CD8-positive, alpha-beta memory T cell (primary cell): ENCODE data around the gene RAB24. TPM values are rescaled to one million over a fixed set of nuclear protein-coding genes. Genes with fewer than 3 reads are reported as not detected.

Experiments
- CTCF ChIA-PET: fragments of 350-600 bp; sonication (Branson Sonifier 250); formaldehyde crosslinking; loops from one replicate; lab custom pipeline; 2021; ENCODE audit warnings: antibody characterized with exemption; lab: Charles Lee
- POLR2A ChIA-PET: fragments of 350-600 bp; sonication (Branson Sonifier 250); formaldehyde crosslinking; loops from one replicate; lab custom pipeline; 2021; ENCODE audit warnings: antibody characterized with exemption; lab: Charles Lee
- DNase-seq, 5 donors: peaks; one replicate each; pipeline versions ENCODE4 v3.0.0 to v3.0.0-alpha.2; 2020 to 2022; ENCODE audit warnings: mixed read lengths in 1 of 5
- H3K27ac ChIP-seq: one replicate; pipeline ENCODE4 v1.7.0; 2013; ENCODE audit warnings: low read depth, mild to moderate bottlenecking, low read length, moderate library complexity
- H3K27me3 ChIP-seq: 2 replicates; pipeline ENCODE4 v1.7.0; 2013; ENCODE audit warnings: low read length, mild to moderate bottlenecking; ENCODE audit not compliant: insufficient read depth, poor library complexity, severe bottlenecking
- H3K36me3 ChIP-seq: 2 replicates; pipeline ENCODE4 v1.7.0; 2013; ENCODE audit warnings: mild to moderate bottlenecking, low read length, moderate library complexity; ENCODE audit not compliant: insufficient read depth
- H3K4me1 ChIP-seq: 2 replicates; pipeline ENCODE4 v1.7.0; 2013; ENCODE audit warnings: mild to moderate bottlenecking, low read length, moderate library complexity; ENCODE audit not compliant: insufficient read depth
- H3K4me3 ChIP-seq: 2 replicates; pipeline ENCODE4 v1.7.0; 2013; ENCODE audit warnings: mild to moderate bottlenecking, low read length
- H3K9me3 ChIP-seq: 2 replicates; pipeline ENCODE4 v1.7.0; 2013; ENCODE audit warnings: mild to moderate bottlenecking, low read length
- H3K27ac Mint-ChIP-seq, 8 donors: one replicate each; pipeline ENCODE4 v1.8.0; 2020 to 2021; ENCODE audit warnings: mixed read lengths in 8 of 8, mild to moderate bottlenecking in 6 of 8, inconsistent platforms in 3 of 8, moderate library complexity in 3 of 8
- H3K27me3 Mint-ChIP-seq, 2 donors: one replicate each; pipeline ENCODE4 v1.8.0; 2020 to 2021; ENCODE audit warnings: mixed read lengths in 2 of 2, mild to moderate bottlenecking in 1 of 2, moderate library complexity in 1 of 2
- H3K36me3 Mint-ChIP-seq, 3 donors: one replicate each; pipeline ENCODE4 v1.8.0; 2020 to 2021; ENCODE audit warnings: mixed read lengths in 3 of 3, inconsistent platforms in 1 of 3, mild to moderate bottlenecking in 1 of 3
- H3K4me1 Mint-ChIP-seq, 3 donors: one replicate each; pipeline ENCODE4 v1.8.0; 2020 to 2021; ENCODE audit warnings: mixed read lengths in 3 of 3, inconsistent platforms in 1 of 3, mild to moderate bottlenecking in 1 of 3
- H3K4me3 Mint-ChIP-seq, 7 donors: one replicate each; pipeline ENCODE4 v1.8.0; 2020 to 2021; ENCODE audit warnings: mixed read lengths in 7 of 7, mild to moderate bottlenecking in 6 of 7, moderate library complexity in 4 of 7, inconsistent platforms in 2 of 7
- H3K9me3 Mint-ChIP-seq, 5 donors: one replicate each; pipeline ENCODE4 v1.8.0; 2020 to 2022; ENCODE audit warnings: mixed read lengths in 5 of 5, mild to moderate bottlenecking in 3 of 5, moderate library complexity in 2 of 5, inconsistent platforms in 1 of 5
- polyA plus RNA-seq: library from polyadenylated mRNA; unstranded; fragments of 300-500 nt; fragmentation: Illumina TruSeq; gene quantifications from one replicate; pipeline ENCODE4 v1.2.3, GENCODE V29; 2021
- total RNA-seq, 2 experiments: library from RNA; stranded (reverse); gene quantifications; one replicate each; pipeline ENCODE4 v1.2.3, GENCODE V29; 2021

RAB24 gene
- 10 to 100 TPM; 26.1 to 28.3 TPM for total RNA-seq
- 22.9 TPM for polyA plus RNA-seq

DNA sequence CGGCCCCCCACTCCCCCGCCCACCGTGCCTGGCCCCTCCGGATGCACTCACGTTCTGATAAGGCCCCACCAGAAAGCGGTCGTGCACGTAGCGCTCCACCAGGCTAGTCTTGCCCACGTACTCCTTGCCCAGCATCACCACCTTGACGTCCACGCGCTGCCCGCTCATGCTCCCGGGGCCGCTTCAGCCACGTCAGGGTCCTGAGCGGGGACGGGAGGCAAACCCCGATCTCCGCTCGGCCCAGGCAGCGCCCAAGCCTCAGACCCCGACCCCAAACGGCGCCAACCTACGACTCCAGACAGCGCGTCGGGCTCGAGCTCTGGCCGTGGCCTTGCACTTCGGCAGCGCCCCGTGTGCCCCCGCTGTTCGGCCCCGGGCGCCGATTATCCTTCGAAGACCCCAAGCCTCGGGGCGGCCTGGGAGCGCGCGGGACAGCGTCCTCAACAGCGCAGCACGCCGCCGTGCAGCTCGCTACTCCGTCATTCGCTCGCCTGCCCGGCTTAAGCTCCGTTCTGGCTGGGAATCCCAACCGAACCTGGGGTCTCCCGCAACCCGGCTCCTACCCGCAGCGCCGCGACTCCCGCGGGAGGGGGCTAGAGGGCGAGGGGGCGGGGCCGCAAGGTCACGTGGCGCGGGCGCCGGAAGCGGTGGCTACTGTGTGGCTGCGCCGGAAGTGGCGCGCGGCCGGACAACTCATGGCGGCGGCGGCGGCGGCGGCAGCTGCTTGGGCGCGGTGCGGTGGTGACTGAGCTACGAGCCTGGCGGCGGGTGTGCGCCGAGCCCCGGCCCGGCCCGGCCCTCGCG lies at the start of gene RAB24, which contains the start of gene PRELID1:
TSS of gene RAB24 (minus strand) at position 599 of the 804 bp plus-strand sequence. CDS start at position 168, 431 bp downstream.
TSS of gene PRELID1 (plus strand) at position 679 of the 804 bp plus-strand sequence. CDS start 187 bp downstream, outside the sequence.
- Mint-ChIP-seq H3K27me3 (peaks cover 0 to 3% of the 10 kb centered on the region in 2 donors), H3K27ac (peak within 1 kb of the TSS; percentile 92 to 99 (median 96)), H3K9me3 (no peaks in the 10 kb centered on the region), H3K36me3 (peaks cover 6 to 41% (median 8%) of the 10 kb centered on the region in 3 donors), H3K4me3 (peak within 1 kb of the TSS; percentile 93 to 98 (median 96)), H3K4me1 (peaks cover 63 to 84% (median 73%) of the 10 kb centered on the region in 3 donors)
- Histone ChIP-seq H3K36me3 (peaks cover 22% of the 10 kb centered on the region), H3K9me3 (no peaks in the 10 kb centered on the region), H3K27me3 (no peaks in the 10 kb centered on the region), H3K27ac (peak within 1 kb of the TSS; percentile 91), H3K4me1 (peaks cover 62% of the 10 kb centered on the region), H3K4me3 (peak within 1 kb of the TSS; percentile 99)
- DNase-seq: peak; percentile 83 to 91 (median 86)
- CTCF ChIA-PET: interaction anchor here (0.8 to 2.0 kb wide), 8 partner anchors 7 to 191 kb away, joined by 3 to 8 read pairs (median 4); no protein-coding TSS in a partner anchor
- POLR2A ChIA-PET: interaction anchor here (0.6 to 1.5 kb wide), 5 partner anchors 10 to 167 kb away, joined by 3 to 6 read pairs (median 3); no protein-coding TSS in a partner anchor

DNA sequence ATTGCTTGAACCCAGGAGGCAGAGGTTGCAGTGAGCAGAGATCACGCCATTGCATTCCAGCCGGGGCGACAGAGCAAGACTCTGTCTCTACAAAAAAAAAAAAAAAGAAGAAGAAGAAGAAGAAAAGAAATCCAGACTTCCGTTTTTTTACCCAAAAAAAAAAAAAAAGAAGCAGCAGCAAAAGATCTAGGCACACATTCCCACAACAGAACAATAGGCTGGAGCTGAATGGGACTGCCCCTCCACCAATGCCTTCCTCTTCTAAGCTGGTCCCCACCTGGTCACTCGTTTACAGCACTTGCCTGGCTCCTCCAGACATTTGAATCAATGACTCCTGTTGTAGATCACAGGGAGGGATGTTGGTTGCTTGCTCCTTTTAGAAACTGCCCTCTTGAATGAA lies 49.6 kb upstream of the RAB24 start:
- DNase-seq: no peak
- no peak overlapping the region for H3K27ac ChIP-seq
- H3K9me3 ChIP-seq: no peaks in the 10 kb centered on the region
- H3K9me3 Mint-ChIP-seq: peaks cover 0 to 2% (median 0%) of the 10 kb centered on the region in 5 donors
- H3K36me3 Mint-ChIP-seq: peaks cover 0 to 30% (median 0%) of the 10 kb centered on the region in 3 donors
- H3K36me3 ChIP-seq: peaks cover 13% of the 10 kb centered on the region
- H3K4me3 Mint-ChIP-seq: peak overlapping the region in 3 of 7 donors; percentile 43 to 51 (median 44)
- H3K27ac Mint-ChIP-seq: peak overlapping the region in 2 of 8 donors; percentile 50 to 62
- no peaks in the 10 kb centered on the region for H3K27me3 ChIP-seq
- peaks cover 62 to 74% (median 72%) of the 10 kb centered on the region in 3 donors for H3K4me1 Mint-ChIP-seq
- H3K4me3 ChIP-seq: no peak overlapping the region
- peaks cover 58% of the 10 kb centered on the region for H3K4me1 ChIP-seq
- CTCF ChIA-PET: interaction anchor here (1.2 to 11.5 kb wide), 5 partner anchors 9 to 102 kb away, joined by 5 to 118 read pairs (median 13); no protein-coding TSS in a partner anchor
- POLR2A ChIA-PET: interaction anchor here (0.6 to 1.5 kb wide), 2 partner anchors 17 to 220 kb away, joined by 3 to 4 read pairs; partner anchors contain the start of gene NSD1
- no peaks in the 10 kb centered on the region for H3K27me3 Mint-ChIP-seq

DNA sequence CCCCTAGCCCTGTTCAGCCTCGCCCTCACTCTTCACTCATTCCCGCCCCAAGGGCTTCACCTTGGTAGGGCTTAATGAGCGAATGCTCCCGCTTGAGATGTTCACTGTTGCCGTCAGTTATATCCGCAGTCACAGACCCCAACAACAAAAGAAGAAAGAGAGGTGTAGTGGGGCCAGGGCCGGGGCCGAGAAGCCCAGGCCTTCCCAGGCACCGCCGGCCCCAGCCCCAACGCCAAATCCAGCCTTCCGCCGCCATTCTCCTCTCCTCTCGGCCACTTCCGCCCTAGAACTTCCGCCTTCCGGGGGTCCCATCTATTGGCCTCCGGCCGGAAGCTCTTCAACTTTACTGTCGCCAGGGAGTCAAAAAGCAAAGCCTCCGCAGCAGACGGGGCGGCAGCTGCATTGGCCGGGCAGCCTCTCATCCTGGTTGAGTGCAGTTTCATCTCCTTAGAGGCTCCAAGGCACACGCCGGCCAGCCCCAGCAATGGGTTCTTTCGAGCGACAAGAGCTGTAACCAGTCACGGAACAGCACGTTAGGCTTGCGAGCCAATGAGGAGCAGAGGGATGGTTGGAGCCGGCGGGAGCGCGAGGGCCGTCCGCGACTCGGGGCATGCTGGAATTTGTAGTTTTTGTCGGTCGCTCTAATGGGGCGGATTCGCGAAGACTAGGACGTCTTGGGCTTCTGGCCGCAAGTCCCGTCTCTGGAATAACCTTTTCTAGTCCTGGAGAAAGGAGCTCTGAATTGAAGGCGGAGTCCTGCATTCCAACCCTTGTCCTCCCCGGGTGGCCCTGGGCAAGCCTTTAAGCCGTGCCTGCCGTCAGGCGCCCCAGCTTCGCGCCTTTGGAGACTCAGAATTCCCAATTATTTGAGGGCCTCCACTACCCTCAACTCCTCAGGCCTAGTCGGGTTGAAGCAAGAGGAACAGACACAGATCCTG lies 48.1 kb upstream of the RAB24 start, which contains the start of gene LMAN2:
TSS of gene LMAN2 (minus strand) at position 277 of the 938 bp plus-strand sequence. CDS start at position 256, 21 bp downstream.
- H3K4me1 ChIP-seq: peaks cover 57% of the 10 kb centered on the region
- Mint-ChIP-seq H3K4me1 (peaks cover 61 to 76% (median 72%) of the 10 kb centered on the region in 3 donors), H3K4me3 (peak within 1 kb of the TSS; percentile 97 to 100 (median 98)), H3K36me3 (peaks cover 0 to 39% (median 0%) of the 10 kb centered on the region in 3 donors), H3K27ac (peak within 1 kb of the TSS; percentile 94 to 100 (median 100)), H3K9me3 (no peaks in the 10 kb centered on the region), H3K27me3 (no peaks in the 10 kb centered on the region)
- ChIA-PET CTCF (interaction anchor here (1.0 to 11.5 kb wide), 9 partner anchors 10 to 963 kb away, joined by 3 to 118 read pairs (median 7); partner anchors contain the start of genes HIGD2A, NOP16 and PDLIM7), POLR2A (interaction anchor here (0.6 to 2.7 kb wide), 10 partner anchors 9 to 218 kb away, joined by 3 to 23 read pairs (median 4); partner anchors contain the start of genes GRK6, NSD1 and PRR7)
- H3K4me3 ChIP-seq: peak within 1 kb of the TSS; percentile 93
- DNase-seq: peak; percentile 85 to 94 (median 91)
- no peaks in the 10 kb centered on the region for H3K9me3 ChIP-seq
- peaks cover 13% of the 10 kb centered on the region for H3K36me3 ChIP-seq
- H3K27ac ChIP-seq: peak within 1 kb of the TSS; percentile 96
- no peaks in the 10 kb centered on the region for H3K27me3 ChIP-seq

DNA sequence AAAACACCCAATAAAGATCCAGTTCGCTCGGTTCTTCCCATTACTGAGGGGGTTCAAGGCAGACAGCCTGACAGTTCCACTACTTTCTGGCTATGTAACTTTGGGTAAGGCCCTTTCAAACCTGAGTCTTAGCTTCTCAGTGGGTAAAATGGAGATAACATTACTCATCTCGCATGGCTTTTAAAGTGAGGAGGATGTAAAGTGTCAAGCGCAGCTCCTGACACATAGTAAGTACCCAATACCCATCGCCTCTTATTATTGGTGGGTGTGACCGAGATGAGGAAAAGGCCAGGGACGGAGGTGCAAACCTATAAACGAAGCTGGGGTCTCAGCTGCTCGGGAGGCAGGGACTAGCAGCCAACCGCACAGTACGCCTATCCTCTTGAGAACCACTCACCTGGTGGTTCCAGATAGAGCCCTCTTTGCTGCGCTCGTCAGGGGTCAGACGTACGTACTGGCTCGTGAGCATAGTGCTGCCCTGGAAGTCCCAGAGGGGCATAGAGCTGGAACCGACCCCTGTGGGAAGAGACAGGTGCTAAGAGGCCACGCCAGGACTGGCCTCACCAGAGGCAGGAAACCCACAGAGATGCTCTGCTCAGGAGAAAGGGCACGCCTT lies 47.4 kb upstream of the RAB24 start:
- Mint-ChIP-seq H3K4me3 (peak overlapping the region; percentile 97 to 100 (median 98)), H3K27ac (peak overlapping the region; percentile 94 to 100 (median 100)), H3K9me3 (no peaks in the 10 kb centered on the region), H3K4me1 (peaks cover 59 to 76% (median 72%) of the 10 kb centered on the region in 3 donors), H3K27me3 (no peaks in the 10 kb centered on the region), H3K36me3 (peaks cover 0 to 47% (median 0%) of the 10 kb centered on the region in 3 donors)
- DNase-seq: peak in 1 of 5 donors; percentile 43
- H3K27ac ChIP-seq: peak overlapping the region; percentile 96
- H3K4me1 ChIP-seq: peaks cover 50% of the 10 kb centered on the region
- peaks cover 17% of the 10 kb centered on the region for H3K36me3 ChIP-seq
- no peaks in the 10 kb centered on the region for H3K9me3 ChIP-seq
- H3K27me3 ChIP-seq: no peaks in the 10 kb centered on the region
- CTCF ChIA-PET: interaction anchor here (1.0 to 11.5 kb wide), 10 partner anchors 10 to 962 kb away, joined by 3 to 118 read pairs (median 6); partner anchors contain the start of genes HIGD2A, NOP16 and PDLIM7
- POLR2A ChIA-PET: interaction anchor here (1.0 to 2.7 kb wide), 6 partner anchors 9 to 109 kb away, joined by 3 to 23 read pairs (median 6); partner anchors contain the start of gene PRR7
- peak overlapping the region; percentile 93 for H3K4me3 ChIP-seq

DNA sequence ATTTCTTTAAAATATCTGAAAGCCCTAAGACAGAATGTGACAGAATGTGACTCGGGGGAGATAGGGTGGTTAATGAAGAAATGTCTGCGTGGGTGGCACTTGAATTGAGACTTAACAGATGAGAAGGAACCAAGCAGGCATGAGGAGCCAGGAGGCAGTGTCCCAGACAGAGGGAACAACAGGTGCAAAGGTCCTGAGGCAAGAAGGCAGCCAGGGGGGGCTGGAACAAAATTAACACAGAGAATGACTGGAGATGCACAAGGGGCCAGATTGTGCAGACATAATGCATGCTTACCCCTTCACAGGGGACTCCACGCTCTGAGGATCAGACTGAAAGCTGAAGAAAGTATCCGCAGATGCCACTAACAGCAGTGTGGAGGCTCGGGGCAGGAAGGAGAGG lies 46.2 kb upstream of the RAB24 start:
- peaks cover 51 to 72% (median 61%) of the 10 kb centered on the region in 3 donors for H3K4me1 Mint-ChIP-seq
- Histone ChIP-seq H3K4me1 (peaks cover 40% of the 10 kb centered on the region), H3K4me3 (no peak overlapping the region), H3K27ac (no peak overlapping the region), H3K27me3 (no peaks in the 10 kb centered on the region), H3K9me3 (no peaks in the 10 kb centered on the region), H3K36me3 (peaks cover 17% of the 10 kb centered on the region)
- no peaks in the 10 kb centered on the region for H3K27me3 Mint-ChIP-seq
- peak overlapping the region; percentile 31 to 100 (median 93) for H3K27ac Mint-ChIP-seq
- no peaks in the 10 kb centered on the region for H3K9me3 Mint-ChIP-seq
- H3K36me3 Mint-ChIP-seq: peaks cover 0 to 52% (median 0%) of the 10 kb centered on the region in 3 donors
- H3K4me3 Mint-ChIP-seq: peak overlapping the region; percentile 97 to 100 (median 98)
- ChIA-PET CTCF (interaction anchor here (1.1 to 6.0 kb wide), 4 partner anchors 19 to 53 kb away, joined by 3 to 37 read pairs (median 10); no protein-coding TSS in a partner anchor), POLR2A (interaction anchor here (1.8 kb wide), 1 partner anchor 10 kb away, joined by 5 read pairs; no protein-coding TSS in a partner anchor)
- DNase-seq: peak in 1 of 5 donors; percentile 35

DNA sequence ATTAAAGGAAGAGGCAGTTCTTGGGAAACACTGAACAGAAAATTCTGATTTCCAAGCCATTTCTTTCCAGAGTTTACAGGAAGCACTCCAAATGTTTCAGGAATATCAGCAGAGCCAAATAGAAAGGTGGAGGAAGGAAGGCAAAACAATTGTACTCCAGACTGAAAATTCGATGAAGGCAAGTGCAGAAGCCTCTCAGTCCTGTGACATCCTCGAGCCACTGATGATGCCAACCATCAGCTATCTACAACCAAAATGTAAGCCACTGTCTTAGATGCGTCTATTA lies 45.8 kb upstream of the RAB24 start:
- H3K27ac ChIP-seq: no peak overlapping the region
- peak overlapping the region in 7 of 8 donors; percentile 17 to 100 (median 58) for H3K27ac Mint-ChIP-seq
- H3K27me3 ChIP-seq: no peaks in the 10 kb centered on the region
- H3K4me3 ChIP-seq: no peak overlapping the region
- peaks cover 47 to 68% (median 56%) of the 10 kb centered on the region in 3 donors for H3K4me1 Mint-ChIP-seq
- H3K9me3 Mint-ChIP-seq: no peaks in the 10 kb centered on the region
- DNase-seq: no peak
- ChIA-PET CTCF (interaction anchor here (0.9 to 6.0 kb wide), 2 partner anchors 40 to 54 kb away, joined by 3 to 37 read pairs; no protein-coding TSS in a partner anchor), POLR2A (interaction anchor here (1.8 kb wide), 1 partner anchor 11 kb away, joined by 5 read pairs; no protein-coding TSS in a partner anchor)
- H3K27me3 Mint-ChIP-seq: no peaks in the 10 kb centered on the region
- no peaks in the 10 kb centered on the region for H3K9me3 ChIP-seq
- H3K36me3 Mint-ChIP-seq: peaks cover 0 to 53% (median 0%) of the 10 kb centered on the region in 3 donors
- peaks cover 40% of the 10 kb centered on the region for H3K4me1 ChIP-seq
- peak overlapping the region; percentile 30 to 100 (median 97) for H3K4me3 Mint-ChIP-seq
- peaks cover 17% of the 10 kb centered on the region for H3K36me3 ChIP-seq
